MM.1S (cell line): ENCODE results near the gene RPS6KA4.

Experiments
- DNase-seq: peaks from one replicate; pipeline ENCODE4 v3.0.0-alpha.2; 2015
- H2AFZ ChIP-seq: fragments of 300-600 bp; sonication (generic); 2 replicates; pipeline ENCODE4 v1.6.0; 2016; ENCODE audit warnings: antibody characterized with exemption, low read length
- H3F3A ChIP-seq: fragments of 300-600 bp; sonication (generic); 2 replicates; pipeline ENCODE4 v1.6.1; 2016; ENCODE audit warnings: mild to moderate bottlenecking, antibody characterized with exemption, low read length, moderate library complexity, mixed read lengths; ENCODE audit not compliant: insufficient read depth
- H3K27ac ChIP-seq: fragments of 300-600 bp; sonication (generic); 2 replicates; pipeline ENCODE4 v1.5.1; 2016; ENCODE audit warnings: mild to moderate bottlenecking, low read length
- H3K27me3 ChIP-seq: fragments of 300-600 bp; sonication (generic); replicated peaks from 2 replicates; pipeline ENCODE4 v1.6.0; 2016; ENCODE audit warnings: low read length; ENCODE audit not compliant: insufficient read depth
- H3K36me3 ChIP-seq: fragments of 300-600 bp; sonication (generic); replicated peaks from 2 replicates; pipeline ENCODE4 v1.6.1; 2016; ENCODE audit warnings: mild to moderate bottlenecking, low read length, mixed read lengths; ENCODE audit not compliant: insufficient read depth
- H3K4me1 ChIP-seq: fragments of 300-600 bp; sonication (generic); 2 replicates; pipeline ENCODE4 v1.6.1; 2016; ENCODE audit warnings: low read length, mixed read lengths
- H3K4me2 ChIP-seq: fragments of 300-600 bp; sonication (generic); 2 replicates; pipeline ENCODE4 v1.6.0; 2016; ENCODE audit warnings: low read depth, low read length
- H3K4me3 ChIP-seq: fragments of 300-600 bp; sonication (generic); 2 replicates; pipeline ENCODE4 v1.5.1; 2016; ENCODE audit warnings: low read length, mixed read lengths
- H3K79me2 ChIP-seq: fragments of 300-600 bp; sonication (generic); 2 replicates; pipeline ENCODE4 v1.6.1; 2016; ENCODE audit warnings: mixed run types, low read length, mixed read lengths
- H3K9ac ChIP-seq: fragments of 300-600 bp; sonication (generic); 2 replicates; pipeline ENCODE4 v1.6.1; 2016; ENCODE audit warnings: low read length, mixed read lengths
- H3K9me2 ChIP-seq: fragments of 300-600 bp; sonication (generic); replicated peaks from 2 replicates; pipeline ENCODE4 v1.6.1; 2016; ENCODE audit warnings: mild to moderate bottlenecking, low read length, mixed read lengths; ENCODE audit not compliant: insufficient read depth
- H3K9me3 ChIP-seq: fragments of 300-600 bp; sonication (generic); replicated peaks from 2 replicates; pipeline ENCODE4 v1.6.1; 2016; ENCODE audit warnings: mild to moderate bottlenecking, low read length, mixed read lengths; ENCODE audit not compliant: insufficient read depth
- H4K20me1 ChIP-seq: fragments of 300-600 bp; sonication (generic); 2 replicates; pipeline ENCODE4 v1.6.1; 2016; ENCODE audit warnings: mild to moderate bottlenecking, low read length, moderate library complexity, mixed read lengths; ENCODE audit not compliant: insufficient read depth
- CTCF ChIP-seq: fragments of 300-600 bp; sonication (generic); IDR thresholded peaks from 2 replicates; pipeline ENCODE4 v1.5.1; 2016; ENCODE audit warnings: antibody characterized with exemption, low read length, mixed read lengths
- EZH2 ChIP-seq: fragments of 300-600 bp; sonication (generic); optimal IDR thresholded peaks from 2 replicates; pipeline ENCODE3; 2017; ENCODE audit warnings: low read depth, mild to moderate bottlenecking, antibody characterized with exemption, low read length, mixed read lengths
- EZH2phosphoT487 ChIP-seq: fragments of 300-600 bp; sonication (generic); IDR thresholded peaks from 2 replicates; pipeline ENCODE4 v1.6.1; 2018; ENCODE audit warnings: antibody characterized with exemption, low read length

The RPS6KA4 gene

GRCh38 chr11:64327375-64327774 lies 31.6 kb upstream of the RPS6KA4 start:
- H3K9me2 ChIP-seq: no peaks in the 10 kb centered on the region
- peaks cover 4% of the 10 kb centered on the region; the same call in 1 of the 2 replicates for H3K4me1 ChIP-seq
- H3K79me2 ChIP-seq: no peaks in the 10 kb centered on the region
- 0 out of 2 replicates have a peak, but pooled peaks cover 3% of the 10 kb centered on the region for H3K27me3 ChIP-seq
- no peak for TF ChIP-seq EZH2
- TF ChIP-seq CTCF: no peak
- no peak for TF ChIP-seq EZH2phosphoT487
- H3K36me3 ChIP-seq: no peaks in the 10 kb centered on the region
- no peak overlapping the region for H3K4me2 ChIP-seq
- H3K27ac ChIP-seq: no peak overlapping the region
- H3K9me3 ChIP-seq: no peaks in the 10 kb centered on the region
- DNase-seq: no peak
- H4K20me1 ChIP-seq: no peaks in the 10 kb centered on the region
- no peak overlapping the region for H2AFZ ChIP-seq
- no peak overlapping the region for H3K9ac ChIP-seq
- no peak overlapping the region for H3K4me3 ChIP-seq
- H3F3A ChIP-seq: no peaks in the 10 kb centered on the region

- no peak for TF ChIP-seq EZH2phosphoT487
- no peak for TF ChIP-seq EZH2
- TF ChIP-seq CTCF: no peak
- Histone ChIP-seq H3F3A (no peaks in the 10 kb centered on the region), H3K4me3 (no peak overlapping the region), H3K4me2 (no peak overlapping the region), H3K27me3 (0 out of 2 replicates have a peak, but pooled peaks cover 3% of the 10 kb centered on the region), H3K9me2 (no peaks in the 10 kb centered on the region), H2AFZ (no peak overlapping the region), H3K4me1 (peaks cover 4% of the 10 kb centered on the region; the same call in 1 of the 2 replicates), H3K27ac (no peak overlapping the region), H3K9me3 (no peaks in the 10 kb centered on the region), H4K20me1 (no peaks in the 10 kb centered on the region), H3K36me3 (no peaks in the 10 kb centered on the region), H3K79me2 (no peaks in the 10 kb centered on the region), H3K9ac (no peak overlapping the region)
- no peak for DNase-seq
Measured at GRCh38 chr11:64327993-64328392, 31.0 kb upstream of the RPS6KA4 start.

DNA sequence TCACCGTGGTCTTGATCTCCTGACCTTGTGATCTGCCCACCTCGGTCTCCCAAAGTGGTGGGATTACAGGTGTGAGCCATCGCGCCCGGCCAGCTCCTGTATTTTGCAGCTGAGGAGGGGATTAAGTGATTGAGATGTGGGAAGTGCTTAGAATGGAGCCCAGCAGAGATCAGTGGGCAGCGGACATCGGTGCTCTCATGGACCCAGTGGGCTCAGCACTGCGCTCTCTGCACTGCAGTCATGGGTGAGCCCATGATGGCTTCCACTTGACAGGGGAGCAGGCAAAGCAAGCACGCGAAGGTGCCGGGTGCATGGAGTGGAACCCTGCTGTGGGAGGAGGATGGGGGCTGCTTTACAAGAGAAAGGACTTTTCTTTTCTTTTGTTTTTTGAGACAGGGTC lies 28.1 kb upstream of the RPS6KA4 start:
- Histone ChIP-seq H3K9me3 (no peaks in the 10 kb centered on the region), H3K36me3 (no peaks in the 10 kb centered on the region), H3K9me2 (no peaks in the 10 kb centered on the region), H3K4me2 (no peak overlapping the region), H3K27ac (no peak overlapping the region), H3F3A (no peaks in the 10 kb centered on the region), H3K79me2 (no peaks in the 10 kb centered on the region), H3K9ac (no peak overlapping the region), H3K4me3 (no peak overlapping the region), H3K4me1 (peaks cover 4% of the 10 kb centered on the region; the same call in 1 of the 2 replicates), H3K27me3 (0 out of 2 replicates have a peak, but pooled peaks cover 3% of the 10 kb centered on the region), H2AFZ (no peak overlapping the region), H4K20me1 (no peaks in the 10 kb centered on the region)
- no peak for DNase-seq
- TF ChIP-seq EZH2phosphoT487: no peak
- no peak for TF ChIP-seq EZH2
- TF ChIP-seq CTCF: no peak
